Fibroblast of pulmonary artery (primary cell): ENCODE measurements around the gene MIDN.

ENCODE experiments used
- DNase-seq: peaks from one replicate; pipeline ENCODE4 v3.0.0-alpha.2; 2010; ENCODE audit warnings: low read depth
- H3K4me3 ChIP-seq: replicated peaks from 2 replicates; pipeline ENCODE4 v1.5.1; 2011; ENCODE audit warnings: low read depth, mild to moderate bottlenecking, control low read depth, low read length, moderate library complexity
- CTCF ChIP-seq: IDR thresholded peaks from 2 replicates; pipeline ENCODE4 v1.5.1; 2011; ENCODE audit warnings: mild to moderate bottlenecking, control low read depth, low read length, inconsistent platforms; ENCODE audit errors: missing control alignments

MIDN gene

GRCh38 chr19:1293782-1294604 lies 45.6 kb downstream of the MIDN start:
- TF ChIP-seq CTCF, result no peak
- H3K4me3 ChIP-seq, result no peak overlapping the region
- DNase-seq, result no peak

- H3K4me3 ChIP-seq, result no peak overlapping the region
- DNase-seq, result no peak
- no peak for TF ChIP-seq CTCF
Observed at GRCh38 chr19:1294688-1295087, 46.3 kb downstream of the MIDN start.

GRCh38 chr19:1295169-1296012 lies 47.0 kb downstream of the MIDN start:
- H3K4me3 ChIP-seq, result no peak overlapping the region
- no peak for DNase-seq
- TF ChIP-seq CTCF, result no peak

GRCh38 chr19:1296078-1296477 lies 47.7 kb downstream of the MIDN start:
- no peak overlapping the region for H3K4me3 ChIP-seq
- DNase-seq, result no peak
- no peak for TF ChIP-seq CTCF

- DNase-seq, result no peak
- TF ChIP-seq CTCF, result no peak
- no peak overlapping the region for H3K4me3 ChIP-seq
Observed at GRCh38 chr19:1296575-1297271, 48.3 kb downstream of the MIDN start.

GRCh38 chr19:1298235-1298634 lies 49.9 kb downstream of the MIDN start:
- no peak for DNase-seq
- no peak overlapping the region for H3K4me3 ChIP-seq
- no peak for TF ChIP-seq CTCF
